Measurements from ENCODE around the gene C2orf92. TPM values are rescaled to one million over a fixed set of nuclear protein-coding genes. Genes with fewer than 3 reads are reported as not detected.

The C2orf92 gene
- 0.16 and 0.39 TPM in 2 replicates for total RNA-seq

DNA sequence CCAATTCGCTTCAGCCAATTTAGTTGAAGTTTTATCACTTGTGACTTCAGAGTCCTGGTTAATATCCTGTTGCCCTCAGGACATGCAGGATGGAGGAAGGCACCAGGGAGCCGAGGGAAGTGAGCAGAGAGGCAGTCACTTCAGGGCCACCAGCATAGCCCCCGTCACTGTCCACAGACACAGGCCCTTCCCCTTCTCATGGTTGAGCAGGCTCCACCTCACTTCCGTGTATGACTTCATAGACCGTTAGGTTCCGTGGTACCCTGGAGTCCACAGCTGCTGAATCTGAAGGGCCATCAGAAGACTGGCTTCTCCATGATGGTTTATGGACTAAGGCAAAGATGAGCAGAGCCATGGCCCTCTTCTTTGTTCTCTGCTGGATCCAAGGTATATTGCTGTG lies at the start of gene C2orf92:
Gene C2orf92 (plus strand): TSS at position 266 of the 400 bp plus-strand sequence. CDS start 76 bp downstream, at position 342.

DNA sequence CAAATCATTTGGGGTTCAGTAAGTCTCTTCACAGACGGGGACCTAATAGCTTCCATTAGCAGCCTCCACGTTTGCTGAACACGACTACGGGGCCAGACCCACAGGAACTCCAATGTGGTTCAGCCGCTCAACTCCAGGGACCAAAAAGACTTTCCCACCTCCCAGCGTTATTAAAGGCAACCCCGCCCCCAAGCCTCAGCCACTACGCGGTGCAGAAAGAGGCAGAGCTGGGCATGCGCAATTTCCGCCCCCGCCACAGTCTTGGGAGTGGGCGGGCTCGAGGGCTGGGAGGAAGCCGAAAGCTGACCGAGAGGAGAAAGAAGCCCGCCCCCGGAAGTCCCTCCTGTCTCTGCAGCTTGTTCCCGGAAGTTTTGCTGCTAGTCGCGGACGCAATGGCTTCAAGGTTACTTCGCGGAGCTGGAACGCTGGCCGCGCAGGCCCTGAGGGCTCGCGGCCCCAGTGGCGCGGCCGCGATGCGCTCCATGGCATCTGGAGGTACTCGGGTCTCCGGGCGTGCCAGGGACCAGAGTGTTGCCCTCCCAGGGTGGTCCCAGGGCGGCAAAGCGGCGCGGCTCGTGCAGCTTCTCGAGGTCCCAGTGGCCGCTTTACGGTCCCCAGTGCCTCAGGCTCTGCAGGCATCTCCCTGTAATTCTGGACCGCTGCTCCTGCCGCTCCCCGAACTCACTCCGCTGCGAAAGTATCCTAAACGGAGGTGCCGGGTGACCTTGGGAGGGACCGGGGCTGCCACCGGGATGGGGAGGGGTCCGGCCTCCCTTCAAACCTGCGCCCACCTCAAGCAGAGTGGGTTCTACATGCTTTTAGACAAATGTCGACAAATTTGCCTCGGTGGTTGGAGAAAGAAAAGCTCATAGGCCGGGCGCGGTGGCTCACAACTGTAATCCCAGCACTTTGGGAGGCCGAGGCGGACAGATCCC lies 23.6 kb upstream of the C2orf92 start, which contains the start of gene COX5B:
Gene COX5B (plus strand): TSS at position 368 of the 935 bp plus-strand sequence. CDS start 25 bp downstream, at position 393.

DNA sequence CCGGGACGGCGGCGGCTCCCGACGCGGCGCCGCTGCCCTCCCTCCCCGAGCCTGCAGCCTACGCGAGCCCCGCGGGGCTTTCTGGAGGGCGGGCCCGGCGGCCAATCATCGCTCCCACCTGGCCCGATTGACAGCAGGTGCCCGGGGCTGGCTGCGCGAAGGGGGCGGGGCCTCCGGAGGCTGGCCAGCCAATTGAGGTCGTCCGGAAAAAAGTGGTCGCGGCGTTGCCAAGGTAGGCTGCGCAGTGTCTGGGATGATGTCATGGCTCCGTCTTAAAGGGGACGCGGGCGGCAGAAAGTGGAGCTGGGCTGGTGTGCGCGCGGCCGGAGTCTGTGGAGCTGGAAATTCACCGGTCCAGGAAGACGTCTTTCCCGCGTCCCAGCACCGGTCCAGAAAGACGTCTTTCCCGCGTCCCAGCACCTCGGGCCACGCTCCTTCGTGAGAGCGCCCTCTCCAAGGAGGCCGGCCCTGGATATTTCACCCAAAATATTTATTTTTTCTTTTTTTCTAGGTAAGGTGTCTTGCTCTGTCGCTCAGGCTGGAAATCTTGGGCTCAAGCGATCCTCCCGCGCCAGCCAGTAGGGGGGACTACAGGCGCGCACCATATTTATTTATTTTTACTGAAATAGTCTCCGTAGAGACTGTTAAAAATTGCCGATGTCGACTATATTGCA lies 5.4 kb upstream of the C2orf92 start, which contains the start of gene ACTR1B:
Gene ACTR1B (minus strand): TSS at position 83 of the 674 bp plus-strand sequence. CDS start 154 bp downstream, outside the sequence.

DNA sequence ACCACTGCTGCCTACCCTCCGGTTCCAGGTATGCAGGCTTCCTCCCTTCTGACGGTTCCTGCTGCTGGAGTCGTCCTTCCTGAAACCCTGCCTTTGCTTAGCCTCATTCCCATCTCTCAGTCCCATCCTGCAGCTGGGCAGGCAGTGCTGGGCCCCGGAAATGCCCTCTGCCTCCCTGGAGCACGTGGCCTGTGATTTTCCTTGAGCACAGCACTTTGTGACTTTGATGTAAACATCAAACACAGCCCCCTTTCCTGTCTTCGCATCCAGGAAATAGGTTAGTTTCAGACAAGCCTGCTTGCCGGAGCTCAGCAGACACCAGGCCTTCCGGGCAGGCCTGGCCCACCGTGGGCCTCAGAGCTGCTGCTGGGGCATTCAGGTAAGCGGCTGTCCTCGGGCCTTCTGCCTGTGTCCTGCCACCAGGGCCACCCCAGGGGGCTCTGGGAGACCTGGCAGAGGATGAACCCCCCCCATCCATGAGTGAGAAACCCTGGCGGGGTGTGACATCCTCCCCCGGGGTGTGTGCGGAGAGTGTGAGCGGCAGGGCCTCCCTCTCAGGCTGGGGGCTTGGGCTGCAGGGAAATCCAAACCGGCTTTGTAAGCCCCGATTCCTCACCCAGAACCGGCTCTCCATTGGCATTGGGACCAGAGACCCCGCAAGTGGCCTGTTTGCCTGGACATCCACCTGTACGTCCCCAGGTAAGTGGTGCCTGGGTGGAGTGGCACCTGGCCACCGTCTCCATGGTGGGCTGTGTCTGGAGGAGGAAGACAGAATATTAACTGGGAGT lies 44.0 kb downstream of the C2orf92 start, which contains the start of gene ZAP70:
Gene ZAP70 (plus strand): TSS at position 281 of the 788 bp plus-strand sequence. CDS start 10,461 bp downstream, outside the sequence.

Other genes starting within 250 kb of the C2orf92 start
- 7.6 and 12.5 TPM in 2 replicates for gene ANKRD36B, start 79.8 kb upstream of the C2orf92 start, total RNA-seq
- 422 and 440 TPM in 2 replicates for gene COX5B, start 23.7 kb upstream of the C2orf92 start, total RNA-seq
- gene ACTR1B, start 5.7 kb upstream of the C2orf92 start, total RNA-seq: 40.2 and 46.7 TPM in 2 replicates
- not detected in 2 replicates for gene ZAP70, start 43.9 kb downstream of the C2orf92 start, total RNA-seq